Vagina (tissue), 2 donors: ENCODE measurements around the gene RUNX2.

ENCODE experiments used
- CTCF ChIP-seq, 3 experiments: fragments of 450-650 bp in 2 of 3; fragments of 200-600 bp in 1 of 3; sonication (generic) in 1 of 3; IDR thresholded peaks; one replicate each; pipeline ENCODE4 v1.5.1; 2017 to 2019; ENCODE audit warnings: antibody characterized with exemption in 3 of 3, mild to moderate bottlenecking in 2 of 3, moderate library complexity in 2 of 3
- POLR2A ChIP-seq, 2 donors: fragments of 450-650 bp; IDR thresholded peaks; one replicate each; pipeline ENCODE4 v1.6.1; 2017; ENCODE audit warnings: antibody characterized with exemption in 2 of 2, mild to moderate bottlenecking in 2 of 2, moderate library complexity in 2 of 2
- POLR2AphosphoS5 ChIP-seq, 2 donors: sonication (generic); formaldehyde crosslinking; IDR thresholded peaks; one replicate each; pipeline ENCODE4 v1.9.0; 2017; ENCODE audit warnings: antibody characterized with exemption in 2 of 2, mild to moderate bottlenecking in 2 of 2, low read depth in 1 of 2; ENCODE audit not compliant: insufficient read depth in 1 of 2

DNA sequence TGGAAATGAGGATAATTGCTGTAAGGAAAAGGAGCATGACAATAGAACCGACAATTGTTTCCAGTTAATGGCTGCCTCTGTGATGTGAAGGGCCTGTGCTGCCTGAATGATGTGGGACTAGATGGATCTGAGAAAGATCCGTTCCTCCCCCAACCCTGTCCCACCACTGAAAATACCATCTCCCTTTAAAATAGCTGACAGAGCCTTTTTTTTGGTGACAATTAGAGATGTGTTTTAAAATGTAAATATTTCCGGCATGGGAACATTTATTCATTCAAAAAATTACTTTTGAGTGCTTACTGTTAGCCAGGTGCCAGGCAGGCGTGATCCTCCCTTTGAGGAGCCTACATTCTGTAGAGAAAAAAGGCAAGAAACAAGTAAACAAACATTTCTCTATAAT is 122.0 kb downstream of the RUNX2 start:
- TF ChIP-seq POLR2AphosphoS5 (IDR thresholded peaks at IDR 0.05; ENCODE audit: insufficient read depth in 1 of 2, low read depth in 1 of 2) (no peak), CTCF (IDR thresholded peaks at IDR 0.05) (no peak), POLR2A (IDR thresholded peaks at IDR 0.05) (no peak)
